CD4-positive, alpha-beta T cell treated with Interleukin-21 for 1 hour (primary cell): Measurements from ENCODE around the gene CHP1.
"Not testable (repeated sequence)": the region's sequence is repeated elsewhere in the genome, so short reads cannot be mapped to it uniquely, and the experiment has no call there.

Experiments used
- DNase-seq: peaks from one replicate; pipeline ENCODE4 v3.0.0-alpha.2; 2020

CHP1 gene

DNA sequence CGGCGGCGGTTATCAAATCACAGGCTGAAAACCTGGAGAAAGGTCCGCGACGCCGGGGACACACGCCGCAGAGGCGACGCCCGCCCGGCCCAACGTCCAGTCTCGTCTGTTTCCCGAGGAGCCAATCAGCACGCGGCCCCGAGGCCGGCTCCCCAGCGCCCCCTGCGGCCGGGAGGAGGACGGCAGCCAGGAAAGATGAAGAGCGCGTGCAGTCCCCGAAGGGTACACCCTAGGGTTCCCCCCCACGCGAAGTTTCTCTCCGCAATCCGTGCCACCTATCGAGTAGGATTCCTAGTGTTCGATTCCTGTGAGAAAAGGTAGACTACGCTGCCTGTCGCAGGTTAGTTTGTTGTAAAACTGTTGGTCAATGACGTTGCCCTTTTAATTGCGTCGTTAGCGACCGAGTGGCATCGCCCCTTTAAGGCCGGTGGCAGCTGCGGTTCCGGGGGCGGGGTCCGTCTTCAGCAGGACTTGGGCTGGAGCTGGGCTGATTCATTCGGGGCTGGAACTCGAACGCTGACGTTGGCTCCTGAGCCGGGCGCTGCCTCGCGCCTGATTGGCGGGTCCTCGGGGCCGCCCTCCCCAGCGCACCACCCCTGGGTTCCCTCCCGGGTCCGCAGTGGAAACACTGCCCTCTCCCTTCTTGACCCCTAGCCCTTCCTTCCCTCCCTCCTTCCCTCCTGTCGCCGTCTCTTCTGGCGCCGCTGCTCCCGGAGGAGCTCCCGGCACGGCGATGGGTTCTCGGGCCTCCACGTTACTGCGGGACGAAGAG lies at the start of gene CHP1, which contains the start of gene EXD1:
Gene CHP1, plus strand, starts transcription at position 619 of the 772 bp plus-strand sequence. Its CDS starts 115 bp downstream, at position 734.
Gene EXD1, minus strand, starts transcription at position 108 of the 772 bp plus-strand sequence. CDS start 4,182 bp downstream, outside the sequence.
- DNase-seq = peak; percentile 96

DNA sequence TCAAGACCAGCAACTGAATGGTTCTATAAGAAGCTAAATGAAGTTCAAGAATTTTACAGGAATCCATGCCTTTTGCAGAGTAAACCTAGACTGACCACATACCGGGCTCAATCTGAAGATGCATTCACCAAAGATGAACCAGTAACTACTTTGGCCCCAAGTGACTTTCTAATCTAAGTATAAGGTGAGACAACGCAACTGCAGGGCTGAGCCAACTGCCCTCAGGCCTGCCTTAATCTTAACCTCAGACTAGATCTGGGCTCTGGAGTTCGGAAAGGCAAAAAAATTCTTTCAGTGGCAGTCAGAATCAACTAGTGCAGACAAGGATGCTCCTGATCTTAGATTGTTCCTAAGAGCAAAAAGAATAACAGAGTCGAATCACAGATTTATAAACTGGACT lies 48.8 kb upstream of the CHP1 start:
- no peak for DNase-seq

DNA sequence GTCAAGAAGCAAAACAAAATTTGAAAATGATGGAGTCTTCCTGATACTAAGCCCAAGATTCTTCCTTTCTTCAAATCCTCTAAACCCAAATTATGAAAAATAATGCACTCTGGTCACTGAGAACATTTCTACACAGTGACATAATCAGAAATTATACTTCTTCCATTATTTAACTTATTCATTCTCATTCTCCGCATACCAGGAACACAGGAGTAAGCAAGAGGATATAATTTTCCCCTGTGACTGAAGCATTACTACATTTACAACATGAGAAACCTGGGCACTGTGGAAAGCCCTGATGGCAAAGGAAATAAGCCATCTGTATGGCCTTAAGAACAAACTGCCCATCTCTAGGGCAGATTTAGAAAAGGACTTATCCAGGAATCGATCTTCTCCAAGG lies 47.5 kb upstream of the CHP1 start:
- DNase-seq = no peak

DNA sequence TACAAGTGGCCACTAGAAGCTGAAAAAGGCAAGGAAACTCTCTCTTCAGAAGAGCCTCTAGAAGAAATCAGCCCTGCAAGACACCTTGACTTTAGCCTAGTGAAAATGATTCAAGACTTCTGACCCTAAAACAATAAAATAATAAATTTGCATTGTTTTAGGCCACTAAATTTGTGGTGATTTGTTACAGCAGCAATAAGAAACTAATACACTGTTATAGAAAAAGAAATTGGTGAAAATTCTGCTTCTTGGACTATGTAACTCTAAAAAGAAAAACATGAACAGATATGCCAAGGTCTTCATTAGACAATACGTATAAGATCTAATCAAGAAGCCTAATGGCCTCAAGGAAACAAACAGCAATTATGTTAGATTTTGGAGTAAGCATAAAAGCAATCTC lies 36.6 kb upstream of the CHP1 start:
- DNase-seq = no peak

DNA sequence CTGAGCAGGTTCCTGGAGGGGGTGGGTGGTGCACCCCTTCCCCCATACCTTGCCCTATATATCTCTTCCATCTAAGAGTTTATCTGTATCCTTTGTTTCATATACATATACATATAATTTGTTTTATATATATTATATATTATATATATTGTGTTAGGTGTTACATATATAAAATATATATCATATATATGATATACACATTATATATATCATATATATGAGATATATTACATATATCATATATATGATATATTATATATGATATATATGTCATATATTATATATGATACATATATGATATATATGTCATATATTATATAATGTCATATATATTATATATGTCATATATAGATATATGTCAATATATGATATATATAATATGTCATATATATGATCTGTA lies 31.6 kb upstream of the CHP1 start:
- DNase-seq = no peak

DNA sequence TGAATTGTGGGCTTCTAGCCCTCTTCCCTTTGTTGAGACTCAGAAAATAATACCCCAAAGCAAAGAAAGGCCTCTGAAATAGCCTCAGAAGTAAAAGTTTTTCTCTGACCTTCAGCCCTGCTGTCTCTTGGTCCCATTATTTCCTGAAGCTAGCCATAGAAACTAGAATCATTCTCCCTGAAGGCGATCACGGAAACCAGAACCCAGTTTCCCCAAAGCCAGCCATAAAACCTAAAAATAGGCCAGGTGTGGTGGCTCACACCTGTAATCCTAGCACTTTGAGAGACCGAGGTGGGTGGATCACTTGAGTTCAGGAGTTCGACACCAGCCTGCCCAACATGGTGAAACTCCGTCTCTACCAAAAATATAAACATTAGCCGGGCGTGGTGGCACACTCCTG lies 27.7 kb upstream of the CHP1 start:
- DNase-seq = no peak

DNA sequence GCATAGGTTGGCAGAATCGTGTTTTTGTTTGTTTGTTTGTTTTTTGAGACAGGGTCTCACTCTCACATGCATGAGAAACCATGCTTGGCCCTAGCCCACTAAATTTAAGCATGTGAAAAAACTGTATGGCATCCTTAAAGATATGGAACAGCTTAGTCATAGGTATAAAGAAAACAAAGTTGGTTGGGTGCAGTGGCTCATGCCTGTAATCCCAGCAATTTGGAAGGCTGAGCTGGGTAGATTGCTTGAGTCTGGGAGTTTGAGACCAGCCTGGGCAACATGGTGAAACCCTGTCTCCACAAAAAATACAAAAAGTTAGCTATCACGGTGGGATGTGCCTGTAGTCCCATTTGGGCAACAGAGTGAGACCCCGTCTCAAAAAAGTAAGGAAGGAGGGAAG lies 25.8 kb upstream of the CHP1 start:
- DNase-seq = no peak

DNA sequence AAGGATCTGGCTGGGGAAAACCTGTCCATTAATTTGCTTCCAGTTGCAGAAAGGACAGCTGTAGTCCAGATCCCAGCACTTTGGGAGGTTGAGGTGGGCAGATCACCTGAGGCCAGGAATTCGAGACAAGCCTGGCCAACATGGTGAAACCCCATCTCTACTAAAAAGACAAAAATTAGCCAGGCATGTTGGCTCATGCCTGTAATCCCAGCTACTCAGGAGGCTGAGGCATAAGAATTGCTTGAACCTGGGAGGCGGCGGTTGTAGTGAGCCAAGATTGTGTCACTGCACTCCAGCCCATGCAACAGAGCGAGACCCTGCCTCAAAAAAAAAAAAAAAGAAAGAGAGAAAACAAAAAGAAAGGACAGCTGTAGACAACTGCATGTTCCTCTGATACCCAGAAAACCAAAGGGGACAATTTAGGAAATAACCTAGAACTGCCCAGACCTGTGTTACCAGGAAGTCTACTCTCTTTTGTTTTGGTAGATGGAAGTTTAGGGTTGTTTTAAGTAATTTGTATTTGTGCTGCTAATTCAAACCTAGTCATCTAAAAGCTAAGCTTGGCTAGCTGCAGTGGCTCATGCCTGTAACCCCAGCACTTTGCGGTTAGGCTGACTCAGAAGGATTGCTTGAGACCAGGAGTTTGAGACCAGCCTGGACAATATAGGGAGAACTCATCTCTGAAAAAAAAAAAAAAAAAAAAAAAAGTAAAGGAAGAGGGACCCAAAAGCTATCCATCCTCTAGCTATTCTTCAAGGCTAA lies 23.2 kb upstream of the CHP1 start:
- DNase-seq = no peak

DNA sequence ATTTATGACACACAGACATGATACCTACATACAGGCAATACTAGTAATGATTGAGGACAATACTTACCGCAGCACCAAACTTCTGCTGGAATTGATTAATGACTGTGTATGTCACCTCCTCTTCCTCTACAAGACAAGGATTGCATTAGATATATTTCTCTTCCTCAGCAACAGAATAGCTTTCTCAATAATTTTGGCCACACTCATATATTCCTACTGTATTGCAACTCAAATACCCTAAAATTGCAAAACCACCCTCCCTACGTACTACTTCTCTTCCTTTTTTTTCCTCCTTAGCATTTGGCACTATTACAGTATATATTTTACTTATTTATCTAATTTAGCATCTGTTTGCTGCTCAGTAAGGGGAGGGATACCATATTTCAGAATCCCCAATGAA lies 15.4 kb upstream of the CHP1 start:
- no peak for DNase-seq

DNA sequence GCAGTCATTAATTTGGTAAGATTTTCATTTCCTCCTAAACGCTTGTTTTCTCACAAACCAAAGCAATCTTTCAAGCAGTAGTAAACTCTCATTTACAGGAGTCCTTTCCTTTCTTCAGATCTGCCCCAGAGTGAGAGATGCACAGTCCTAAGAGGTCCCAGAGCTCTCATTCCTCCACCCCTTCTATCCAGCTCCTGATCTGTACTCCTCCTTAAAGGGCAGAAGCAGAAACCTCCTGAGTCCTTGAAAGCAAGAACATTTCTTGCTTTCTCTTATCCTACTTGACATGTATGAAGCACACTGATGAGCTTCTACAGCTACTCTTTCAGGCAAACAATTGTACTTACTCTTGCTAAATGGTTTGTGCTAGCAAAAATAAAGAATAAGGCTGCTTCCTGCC lies 12.2 kb upstream of the CHP1 start:
- no peak for DNase-seq

DNA sequence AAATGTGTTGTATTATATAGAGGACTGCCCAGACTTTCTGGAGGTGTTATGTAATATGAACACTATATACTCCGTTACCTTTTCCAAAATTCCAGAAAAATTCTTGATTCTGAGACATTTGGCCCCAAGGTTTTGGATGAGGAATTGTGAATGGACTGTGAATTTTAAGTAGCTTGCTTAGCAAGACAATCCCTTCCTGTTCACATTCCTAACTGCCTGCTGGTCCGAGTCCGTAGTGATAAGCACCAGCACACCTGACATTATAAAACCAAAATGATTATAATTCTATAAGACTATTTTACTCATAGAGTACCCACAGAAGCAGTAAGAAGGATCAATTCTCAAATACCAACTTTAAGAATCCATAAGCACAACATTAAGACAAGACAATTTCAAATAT lies 11.7 kb upstream of the CHP1 start:
- DNase-seq = no peak

DNA sequence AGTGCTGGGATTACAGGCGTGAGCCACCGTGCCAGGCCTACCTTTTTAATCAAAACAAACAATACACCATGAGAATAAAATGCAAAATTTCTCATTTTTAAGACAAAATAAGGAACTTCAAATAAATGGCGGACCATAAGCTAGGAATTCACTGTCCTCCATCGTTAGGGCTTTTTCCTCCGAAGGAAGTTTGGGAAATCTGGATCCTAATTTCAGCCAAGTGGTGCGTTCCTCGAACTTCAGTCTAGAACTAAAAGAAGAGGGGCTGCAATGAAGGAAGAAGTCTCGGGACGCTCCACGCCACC lies 771 bp upstream of the CHP1 start:
- DNase-seq = no peak

DNA sequence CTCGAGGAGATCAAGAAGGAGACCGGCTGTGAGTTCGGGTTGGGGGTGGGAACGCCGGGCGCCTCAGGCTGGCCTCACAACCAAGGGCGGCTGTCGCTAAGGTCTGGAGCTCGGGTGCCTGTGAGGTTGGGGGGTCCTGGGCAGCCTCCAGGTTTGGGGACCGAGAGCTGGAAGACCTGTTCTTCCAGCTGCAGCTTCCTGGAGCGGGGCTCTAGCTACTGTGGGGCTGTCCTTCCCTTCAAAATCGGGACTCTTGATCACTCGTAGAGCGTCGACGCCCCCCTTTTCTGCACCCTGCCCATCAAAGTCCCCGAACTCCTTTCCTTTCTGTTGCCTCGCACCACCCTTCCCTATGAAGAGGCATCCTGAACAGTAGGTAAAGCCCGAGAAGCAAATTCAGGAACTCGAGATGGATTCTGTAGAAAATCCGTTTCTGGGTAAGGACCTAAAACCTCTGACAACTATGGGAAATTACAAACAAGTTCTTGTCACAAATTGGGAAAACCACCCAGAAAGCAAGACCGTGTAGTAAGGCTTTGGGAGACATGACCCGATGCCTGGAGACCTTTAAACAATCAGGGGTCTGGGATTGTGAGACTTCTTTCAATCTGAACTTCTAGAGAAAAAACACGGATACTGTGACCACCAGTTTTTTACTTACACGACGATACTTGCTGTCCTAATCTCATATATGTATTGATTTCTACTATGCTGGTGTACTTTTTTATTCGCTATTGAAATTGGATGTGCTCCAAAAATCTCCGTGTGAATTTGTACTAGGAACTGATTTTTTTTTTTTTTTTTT lies 556 bp downstream of the CHP1 start:
- peak; percentile 3 for DNase-seq

DNA sequence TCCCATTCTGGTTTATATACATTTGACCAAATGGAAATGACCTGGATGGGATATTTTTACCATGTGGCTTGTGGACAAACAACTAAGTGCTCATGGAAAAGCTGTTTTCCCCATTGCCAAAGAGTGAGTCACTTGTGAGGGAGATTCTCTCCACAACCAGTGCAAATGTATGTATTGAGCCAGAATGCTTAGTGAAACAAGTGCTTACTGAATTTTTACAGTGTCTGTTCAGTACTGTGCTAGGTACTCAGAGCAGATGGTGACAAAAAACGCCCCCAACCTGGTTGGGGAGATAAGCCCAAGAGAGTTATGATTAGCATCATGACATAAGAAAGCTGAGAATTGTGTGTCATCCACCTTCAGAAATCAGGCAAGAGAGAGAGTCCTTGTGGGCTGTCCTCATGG lies 2.3 kb downstream of the CHP1 start:
- no peak for DNase-seq

DNA sequence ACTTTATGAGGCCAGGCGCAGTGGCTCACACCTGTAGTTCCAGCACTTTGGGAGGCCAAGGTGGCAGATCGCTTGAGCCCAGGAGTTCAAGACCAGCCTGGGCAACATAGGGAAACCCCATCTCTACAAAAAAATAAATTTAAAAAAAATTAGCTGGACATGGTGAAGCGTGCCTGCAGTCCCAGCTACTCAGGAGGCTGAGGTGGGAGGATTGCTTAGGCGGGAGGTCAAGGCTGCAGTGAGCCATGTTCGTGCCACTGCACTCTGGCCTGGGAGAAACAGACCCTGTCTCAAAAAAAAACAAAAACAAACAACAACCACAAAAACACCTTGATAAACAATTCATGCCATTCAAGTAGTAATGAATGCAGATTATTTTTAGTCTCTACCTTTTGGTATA lies 4.2 kb downstream of the CHP1 start:
- not testable (repeated sequence) for DNase-seq

DNA sequence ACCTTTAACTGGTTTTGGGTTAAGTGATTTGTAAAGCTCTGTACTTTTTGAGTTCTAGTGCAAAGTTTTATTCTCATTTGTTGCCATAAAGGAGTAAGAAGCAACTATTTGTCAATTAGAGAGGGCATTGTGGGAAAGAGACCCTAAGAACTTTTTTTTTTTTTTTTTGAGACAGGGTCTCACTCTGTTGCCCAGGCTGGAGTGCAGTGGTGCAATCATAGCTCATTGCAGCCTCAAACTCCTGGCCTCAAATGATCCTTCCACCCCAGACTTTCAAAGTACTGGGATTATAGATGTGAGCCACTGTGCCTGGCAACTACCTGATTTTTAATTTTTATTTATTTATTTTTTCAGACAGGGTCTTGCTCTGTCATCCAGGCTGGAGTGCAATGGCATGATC lies 4.9 kb downstream of the CHP1 start:
- DNase-seq = no peak

DNA sequence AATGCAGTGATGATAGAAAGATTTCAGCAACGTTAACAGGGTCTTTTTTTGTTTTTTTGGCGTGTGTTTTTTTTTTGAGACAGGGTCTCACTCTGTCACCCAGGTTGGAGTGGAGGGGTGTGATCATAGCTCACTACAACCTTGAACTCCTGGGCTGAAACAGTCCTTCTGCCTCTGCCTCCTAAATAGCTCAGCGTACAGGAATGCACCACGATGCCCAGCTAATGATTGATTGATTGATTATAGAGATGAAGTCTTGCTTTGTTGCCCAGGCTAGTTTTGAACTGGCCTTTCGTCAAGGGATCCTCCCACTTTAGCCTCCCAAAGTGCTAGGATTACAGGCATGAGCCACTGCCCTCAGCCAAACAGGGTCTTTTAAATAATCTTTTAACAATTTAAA lies 7.0 kb downstream of the CHP1 start:
- DNase-seq = no peak

DNA sequence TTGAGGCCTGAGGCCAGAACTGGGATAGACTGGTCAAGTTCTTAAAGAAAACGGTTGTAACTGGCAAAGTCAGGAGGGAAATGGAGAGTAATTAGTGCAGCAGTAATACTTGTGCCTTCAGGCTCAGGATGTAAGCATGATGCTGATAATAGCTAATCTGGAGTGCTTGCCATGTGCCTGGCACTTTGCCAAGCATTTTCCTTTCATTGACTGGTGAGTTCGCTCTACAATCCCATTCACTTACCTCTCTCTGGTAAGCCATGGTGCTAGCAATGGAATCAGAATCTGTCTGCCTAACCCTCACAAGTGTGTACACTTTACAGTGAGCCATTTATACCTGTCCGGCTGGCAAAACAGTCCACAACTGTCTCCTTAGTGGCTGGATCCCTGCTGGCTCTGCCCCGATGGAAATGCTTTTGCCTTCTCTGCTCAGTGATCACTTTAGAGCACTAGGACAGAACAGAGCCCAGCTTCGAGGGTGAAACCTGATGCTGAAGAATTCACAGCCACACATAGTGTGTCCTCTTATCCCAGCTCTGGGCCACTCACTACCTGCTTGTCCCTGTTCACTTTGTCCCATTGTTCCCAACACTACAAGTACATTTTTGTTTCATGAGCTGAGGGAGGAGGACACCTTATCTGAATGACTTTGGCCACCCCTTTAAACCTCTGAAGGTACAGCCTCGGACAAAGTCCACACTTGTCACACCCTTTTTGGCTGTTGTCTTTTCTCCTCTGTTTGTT lies 10.3 kb downstream of the CHP1 start:
- no peak for DNase-seq

DNA sequence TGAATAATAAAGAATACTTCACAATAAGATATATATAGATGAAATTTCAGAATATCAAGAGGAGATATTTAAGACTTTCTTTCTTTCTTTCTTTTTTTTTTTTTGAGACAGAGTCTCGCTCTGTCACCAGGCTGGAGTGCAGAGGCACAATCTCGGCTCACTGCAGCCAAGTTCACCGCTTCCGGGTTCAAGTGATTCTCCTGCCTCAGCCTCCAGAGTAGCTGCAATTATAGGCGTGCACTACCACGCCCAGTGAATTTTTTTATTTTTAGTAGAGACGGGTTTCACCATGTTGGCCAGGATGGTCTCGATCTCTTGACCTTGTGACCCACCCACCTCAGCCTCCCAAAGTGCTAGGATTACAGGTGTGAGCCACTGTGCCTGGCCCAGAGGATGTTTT lies 19.7 kb downstream of the CHP1 start:
- not testable (repeated sequence) for DNase-seq

DNA sequence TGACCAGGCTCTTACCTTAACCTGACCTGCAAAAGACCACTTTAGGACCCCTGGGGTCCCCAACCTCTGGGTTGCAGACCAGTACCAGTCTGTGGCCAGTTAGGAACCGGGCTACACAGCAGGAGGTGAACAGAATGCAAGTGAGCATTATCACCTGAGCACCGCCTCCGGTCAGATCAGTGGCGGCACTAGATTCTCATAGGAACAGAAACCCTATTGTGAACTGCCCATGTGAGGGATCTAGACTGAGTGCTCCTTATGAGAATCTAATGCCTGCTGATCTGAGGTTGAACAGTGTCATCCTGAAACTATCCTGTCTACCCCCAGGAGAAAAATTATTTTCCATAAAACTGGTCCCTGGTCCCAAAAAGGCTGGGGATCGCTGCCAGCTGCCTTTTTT lies 20.3 kb downstream of the CHP1 start:
- no peak for DNase-seq

DNA sequence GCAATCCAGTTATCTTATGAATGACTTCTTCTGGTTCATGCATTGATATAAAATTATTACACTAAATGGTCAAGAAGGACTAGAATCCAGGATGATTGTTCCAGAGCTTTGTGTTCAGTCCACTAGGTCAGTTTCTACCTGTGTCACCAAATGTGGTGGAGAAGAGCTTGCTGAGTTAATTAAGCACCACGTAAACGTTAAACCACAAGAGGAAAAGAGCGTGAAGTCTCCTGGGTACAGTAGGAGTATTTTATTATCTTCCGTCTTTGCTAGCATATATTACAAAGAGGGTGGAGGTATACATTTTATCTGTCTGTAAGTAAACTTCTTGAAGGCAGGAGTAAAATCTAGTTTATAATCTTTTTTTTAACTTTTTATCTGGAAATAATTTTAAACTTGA lies 23.5 kb downstream of the CHP1 start:
- no peak for DNase-seq

DNA sequence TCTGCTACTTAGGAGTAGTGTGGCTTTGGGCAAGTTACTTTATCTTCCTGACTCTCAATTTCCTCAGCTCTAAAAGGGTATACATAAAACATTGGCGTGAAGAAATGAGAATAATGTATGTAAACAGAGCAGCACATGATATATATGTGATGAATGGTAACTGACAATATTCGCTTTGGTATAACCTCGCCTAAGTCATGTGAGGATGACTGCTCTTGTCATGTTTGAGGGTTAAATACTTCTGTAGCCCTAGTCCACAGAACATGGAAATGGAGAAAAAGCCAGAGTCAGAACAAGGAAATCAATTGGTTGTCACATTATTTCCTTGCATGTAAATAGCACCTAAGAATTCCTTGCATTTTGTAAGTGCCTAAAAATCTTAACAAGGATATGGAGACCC lies 25.0 kb downstream of the CHP1 start:
- no peak for DNase-seq

DNA sequence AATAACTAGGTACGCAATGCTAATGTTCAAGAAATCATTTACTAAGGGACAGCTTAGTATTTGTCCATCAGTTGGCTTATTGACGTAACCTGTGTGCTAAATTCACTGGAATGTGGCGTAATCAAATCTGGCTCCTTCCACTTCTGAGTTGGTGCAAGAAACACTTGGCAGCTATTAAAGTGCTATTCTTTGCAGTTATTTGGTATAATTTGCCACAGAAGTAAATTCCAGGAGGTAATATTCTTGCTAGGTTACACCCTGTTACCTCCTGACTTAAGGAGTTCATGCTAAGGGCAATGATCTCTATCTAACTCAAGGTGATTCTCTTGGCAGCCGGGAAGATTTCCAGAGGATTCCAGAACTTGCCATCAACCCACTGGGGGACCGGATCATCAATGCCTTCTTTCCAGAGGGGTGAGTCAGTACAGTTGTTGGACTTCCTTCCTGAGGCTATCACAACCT lies 25.5 kb downstream of the CHP1 start:
- DNase-seq = no peak
